ENCODE measurements around the gene C19orf47. TPM values are rescaled to one million over a fixed set of nuclear protein-coding genes. Genes with fewer than 3 reads are reported as not detected.

Gene C19orf47
- total RNA-seq, 4 donors from 2014 or later = 178 to 287 (median 219) TPM

DNA sequence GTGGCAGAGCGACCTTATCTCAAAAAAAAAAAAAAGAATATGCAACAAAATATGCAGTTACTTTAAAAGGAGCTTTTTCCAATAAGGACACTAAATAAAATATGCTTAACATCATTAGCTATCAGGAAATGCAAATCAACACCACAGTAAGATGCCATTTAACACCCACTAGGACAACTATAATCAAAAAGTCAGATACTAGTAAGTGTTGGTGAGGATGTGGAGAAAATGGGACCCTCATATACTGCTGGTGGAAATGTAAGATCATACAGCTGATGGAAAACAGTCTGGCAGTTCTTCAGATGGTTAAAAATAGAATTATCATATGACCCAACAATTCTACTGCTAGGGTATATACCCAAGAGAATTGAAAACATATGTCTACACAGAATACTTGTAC lies 38.5 kb downstream of the C19orf47 start:
- DNase-seq = no peak
- Histone ChIP-seq H3K27ac (no peak overlapping the region), H3K9me3 (no peaks in the 10 kb centered on the region), H3K27me3 (no peaks in the 10 kb centered on the region), H3K4me3 (no peak overlapping the region), H3K4me1 (no peaks in the 10 kb centered on the region), H3K36me3 (no peaks in the 10 kb centered on the region)
- TF ChIP-seq, protein P1, sequence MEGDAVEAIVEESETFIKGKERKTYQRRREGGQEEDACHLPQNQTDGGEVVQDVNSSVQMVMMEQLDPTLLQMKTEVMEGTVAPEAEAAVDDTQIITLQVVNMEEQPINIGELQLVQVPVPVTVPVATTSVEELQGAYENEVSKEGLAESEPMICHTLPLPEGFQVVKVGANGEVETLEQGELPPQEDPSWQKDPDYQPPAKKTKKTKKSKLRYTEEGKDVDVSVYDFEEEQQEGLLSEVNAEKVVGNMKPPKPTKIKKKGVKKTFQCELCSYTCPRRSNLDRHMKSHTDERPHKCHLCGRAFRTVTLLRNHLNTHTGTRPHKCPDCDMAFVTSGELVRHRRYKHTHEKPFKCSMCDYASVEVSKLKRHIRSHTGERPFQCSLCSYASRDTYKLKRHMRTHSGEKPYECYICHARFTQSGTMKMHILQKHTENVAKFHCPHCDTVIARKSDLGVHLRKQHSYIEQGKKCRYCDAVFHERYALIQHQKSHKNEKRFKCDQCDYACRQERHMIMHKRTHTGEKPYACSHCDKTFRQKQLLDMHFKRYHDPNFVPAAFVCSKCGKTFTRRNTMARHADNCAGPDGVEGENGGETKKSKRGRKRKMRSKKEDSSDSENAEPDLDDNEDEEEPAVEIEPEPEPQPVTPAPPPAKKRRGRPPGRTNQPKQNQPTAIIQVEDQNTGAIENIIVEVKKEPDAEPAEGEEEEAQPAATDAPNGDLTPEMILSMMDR (IDR thresholded peaks at IDR 0.05 in 4 of 5, conservative IDR thresholded peaks at IDR 0.05 in 1 of 5) = no peak
- no peak for TF ChIP-seq POLR2A (IDR thresholded peaks at IDR 0.05)
- in situ Hi-C loops (cut with MboI; ENCODE audit: low sequenced_read_pairs in 4 of 4) = loop anchor here in 1 of 4 donors (10.0 kb wide), 1 partner anchor 325 kb away; no protein-coding TSS in a partner anchor
- intact Hi-C loops (cut with DNase I; ENCODE audit: low total_unique reads) = no loop called here
- no peak for ATAC-seq

DNA sequence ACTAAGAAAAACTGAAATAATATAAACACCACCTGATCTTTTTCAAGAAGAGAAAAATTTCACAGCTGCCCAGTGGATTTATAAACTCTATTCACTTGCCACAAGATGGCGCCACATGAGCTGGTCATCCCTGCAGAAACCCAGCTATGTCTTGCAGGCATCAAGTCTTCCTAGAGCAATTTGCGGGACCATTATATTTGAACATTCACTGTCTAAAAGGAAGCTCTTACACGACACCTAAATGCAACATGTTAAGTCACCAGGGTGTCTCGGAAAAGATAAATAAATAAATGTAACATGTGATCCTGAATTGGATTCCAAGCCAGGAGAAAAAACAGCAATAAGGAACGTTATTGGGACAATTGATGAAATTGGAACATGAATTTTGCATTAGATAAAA lies 42.8 kb downstream of the C19orf47 start:
- Histone ChIP-seq H3K9me3 (no peaks in the 10 kb centered on the region), H3K4me3 (no peak overlapping the region), H3K4me1 (no peaks in the 10 kb centered on the region), H3K27me3 (no peaks in the 10 kb centered on the region), H3K36me3 (no peaks in the 10 kb centered on the region), H3K27ac (no peak overlapping the region)
- in situ Hi-C loops (cut with MboI; ENCODE audit: low sequenced_read_pairs in 4 of 4) (loop anchor here in 1 of 4 donors (10.0 kb wide), 1 partner anchor 329 kb away; no protein-coding TSS in a partner anchor), intact Hi-C loops (cut with DNase I; ENCODE audit: low total_unique reads) (loop anchor here (2.0 kb wide), 1 partner anchor 293 kb away; no protein-coding TSS in a partner anchor)
- DNase-seq = peak; percentile 64 to 66
- peak; percentile 85 to 89 for ATAC-seq
- TF ChIP-seq, protein P1 (IDR thresholded peaks at IDR 0.05 in 4 of 5, conservative IDR thresholded peaks at IDR 0.05 in 1 of 5) = peak; percentile 52 to 80 (median 73)
- no peak for TF ChIP-seq POLR2A (IDR thresholded peaks at IDR 0.05)

DNA sequence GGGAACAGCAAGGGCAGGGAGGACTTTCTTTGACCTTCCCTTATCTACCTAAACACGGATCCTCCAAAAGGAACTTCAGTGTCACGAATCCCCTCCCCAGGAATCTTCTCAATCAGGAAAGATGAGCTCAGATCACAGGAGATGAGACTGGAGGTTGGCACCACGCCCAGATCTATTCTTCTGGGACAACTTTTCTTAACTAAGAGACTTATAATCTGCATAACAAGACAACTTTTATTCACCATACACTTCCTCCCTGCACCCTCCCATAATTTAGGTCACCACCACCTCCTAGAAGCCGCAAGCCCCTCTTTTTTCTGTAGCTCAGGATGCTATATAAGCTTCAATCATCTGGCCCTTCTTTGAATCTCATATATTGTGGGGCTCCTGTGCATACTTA lies 43.9 kb downstream of the C19orf47 start:
- in situ Hi-C loops (cut with MboI; ENCODE audit: low sequenced_read_pairs in 4 of 4) = loop anchor here in 1 of 4 donors (10.0 kb wide), 1 partner anchor 330 kb away; no protein-coding TSS in a partner anchor
- DNase-seq (no peak), ATAC-seq (no peak)
- no peak overlapping the region for H3K4me3 ChIP-seq
- intact Hi-C loops (cut with DNase I; ENCODE audit: low total_unique reads) = loop anchor here (2.0 kb wide), 1 partner anchor 294 kb away; no protein-coding TSS in a partner anchor
- H3K27ac ChIP-seq = no peak overlapping the region
- H3K36me3 ChIP-seq = no peaks in the 10 kb centered on the region
- no peaks in the 10 kb centered on the region for H3K9me3 ChIP-seq
- no peaks in the 10 kb centered on the region for H3K4me1 ChIP-seq
- TF ChIP-seq, protein P1 (IDR thresholded peaks at IDR 0.05 in 4 of 5, conservative IDR thresholded peaks at IDR 0.05 in 1 of 5) = no peak
- no peak for TF ChIP-seq POLR2A (IDR thresholded peaks at IDR 0.05)
- H3K27me3 ChIP-seq = no peaks in the 10 kb centered on the region

DNA sequence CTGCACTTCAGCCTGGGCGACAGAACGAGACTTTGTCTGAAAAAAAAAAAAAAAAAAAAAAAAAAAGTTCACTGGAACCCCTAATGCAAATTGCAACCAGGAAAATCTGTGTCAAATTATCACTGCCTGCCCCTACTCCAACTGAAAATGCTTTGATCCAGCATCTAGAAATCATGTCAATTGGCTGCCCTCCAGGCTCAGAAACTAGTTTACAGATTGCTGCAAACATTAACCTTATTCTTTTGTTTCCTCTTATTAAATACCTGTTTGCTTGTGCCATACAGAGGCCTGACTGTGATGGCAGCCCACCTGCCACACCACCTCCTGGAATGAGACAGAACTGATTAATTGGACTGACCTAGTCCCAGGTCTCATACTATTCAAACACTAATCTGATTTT lies 44.4 kb downstream of the C19orf47 start:
- intact Hi-C loops (cut with DNase I; ENCODE audit: low total_unique reads) = loop anchor here (2.0 kb wide), 1 partner anchor 295 kb away; no protein-coding TSS in a partner anchor
- no peak overlapping the region for H3K4me3 ChIP-seq
- DNase-seq (no peak), ATAC-seq (no peak)
- H3K36me3 ChIP-seq = no peaks in the 10 kb centered on the region
- H3K9me3 ChIP-seq = no peaks in the 10 kb centered on the region
- no peaks in the 10 kb centered on the region for H3K27me3 ChIP-seq
- in situ Hi-C loops (cut with MboI; ENCODE audit: low sequenced_read_pairs in 4 of 4) = loop anchor here in 1 of 4 donors (10.0 kb wide), 1 partner anchor 331 kb away; no protein-coding TSS in a partner anchor
- H3K4me1 ChIP-seq = no peaks in the 10 kb centered on the region
- H3K27ac ChIP-seq = no peak overlapping the region
- TF ChIP-seq POLR2A (IDR thresholded peaks at IDR 0.05) = no peak
- TF ChIP-seq, protein P1 (IDR thresholded peaks at IDR 0.05 in 4 of 5, conservative IDR thresholded peaks at IDR 0.05 in 1 of 5) = no peak
